Osteoblast (primary cell): Measurements from ENCODE around the gene PLXNA3. TPM values are rescaled to one million over a fixed set of nuclear protein-coding genes. Genes with fewer than 3 reads are reported as not detected.

Source experiments
- DNase-seq: peaks from one replicate; pipeline ENCODE4 v3.0.0; 2011; ENCODE audit warnings: low spot score, mixed read lengths; ENCODE audit not compliant: insufficient read length; ENCODE audit errors: missing footprints
- H2AFZ ChIP-seq: 2 replicates; pipeline ENCODE4 v1.6.0; 2011; ENCODE audit warnings: mild to moderate bottlenecking, low read length
- H3K27ac ChIP-seq: 2 replicates; pipeline ENCODE4 v1.5.1; 2011; ENCODE audit warnings: mild to moderate bottlenecking, low read depth, low read length, moderate library complexity
- H3K27me3 ChIP-seq: 2 replicates; pipeline ENCODE4 v1.6.0; 2012; ENCODE audit warnings: mild to moderate bottlenecking, control low read depth, inconsistent platforms, low read length, moderate library complexity; ENCODE audit not compliant: insufficient read depth
- H3K36me3 ChIP-seq: 2 replicates; pipeline ENCODE4 v1.5.1; 2011; ENCODE audit warnings: mild to moderate bottlenecking, low read length, control low read depth, moderate library complexity; ENCODE audit not compliant: insufficient read depth
- H3K4me1 ChIP-seq: 2 replicates; pipeline ENCODE4 v1.5.1; 2011; ENCODE audit warnings: mild to moderate bottlenecking, low read length, control low read depth, moderate library complexity; ENCODE audit not compliant: insufficient read depth
- H3K4me2 ChIP-seq: 2 replicates; pipeline ENCODE4 v1.6.0; 2011; ENCODE audit warnings: mild to moderate bottlenecking, low read length; ENCODE audit not compliant: insufficient read depth
- H3K4me3 ChIP-seq: fragments of 200-600 bp; sonication (generic); 3 replicates; pipeline ENCODE4 v1.5.1; 2012; ENCODE audit warnings: mild to moderate bottlenecking, low read length, inconsistent platforms; ENCODE audit not compliant: insufficient read depth
- H3K79me2 ChIP-seq: 2 replicates; pipeline ENCODE4 v1.6.0; 2012; ENCODE audit warnings: mild to moderate bottlenecking, low read length, control low read depth, inconsistent platforms; ENCODE audit not compliant: insufficient read depth
- H3K9me3 ChIP-seq: 2 replicates; pipeline ENCODE4 v1.5.1; 2011; ENCODE audit warnings: low read depth, low read length, control low read depth
- H4K20me1 ChIP-seq: 2 replicates; pipeline ENCODE4 v1.6.0; 2012; ENCODE audit warnings: mild to moderate bottlenecking, low read length, control low read depth; ENCODE audit not compliant: insufficient read depth
- CTCF ChIP-seq: IDR thresholded peaks from 2 replicates; pipeline ENCODE4 v1.5.1; 2011; ENCODE audit warnings: mild to moderate bottlenecking, low read depth, low read length, moderate library complexity; ENCODE audit errors: extremely low read depth
- total RNA-seq: library from RNA; depleted of rRNA; stranded (reverse); fragments of >200 nt; gene quantifications from 2 replicates; pipeline ENCODE4 v1.2.3, GENCODE V29; 2012

The PLXNA3 gene
- total RNA-seq, 1 donor, result 18.8 TPM

GRCh38 chrX:154437971-154438893 is 19.8 kb upstream of the PLXNA3 start:
- Histone ChIP-seq H2AFZ (no peak overlapping the region), H3K79me2 (peaks cover 42% of the 10 kb centered on the region), H3K9me3 (no peaks in the 10 kb centered on the region), H3K36me3 (peaks cover 36% of the 10 kb centered on the region), H3K27ac (no peak overlapping the region), H3K27me3 (no peaks in the 10 kb centered on the region), H3K4me2 (peak overlapping the region; percentile 85), H3K4me1 (peaks cover 9% of the 10 kb centered on the region), H4K20me1 (peaks cover 29% of the 10 kb centered on the region), H3K4me3 (peak overlapping the region; percentile 76)
- DNase-seq, result peak; percentile 87
- TF ChIP-seq CTCF, result no peak

- Histone ChIP-seq H2AFZ (no peak overlapping the region), H3K4me3 (no peak overlapping the region), H4K20me1 (peaks cover 29% of the 10 kb centered on the region), H3K9me3 (no peaks in the 10 kb centered on the region), H3K27me3 (no peaks in the 10 kb centered on the region), H3K27ac (no peak overlapping the region), H3K79me2 (peaks cover 48% of the 10 kb centered on the region), H3K4me2 (no peak overlapping the region), H3K4me1 (peaks cover 12% of the 10 kb centered on the region), H3K36me3 (peaks cover 23% of the 10 kb centered on the region)
- TF ChIP-seq CTCF, result no peak
- DNase-seq, result no peak
Observed at GRCh38 chrX:154439841-154440240, 18.2 kb upstream of the PLXNA3 start.

- no peak for DNase-seq
- H2AFZ ChIP-seq, result no peak overlapping the region
- H3K4me1 ChIP-seq, result peaks cover 19% of the 10 kb centered on the region
- peaks cover 34% of the 10 kb centered on the region for H4K20me1 ChIP-seq
- no peak for TF ChIP-seq CTCF
- peaks cover 58% of the 10 kb centered on the region for H3K79me2 ChIP-seq
- no peak overlapping the region for H3K4me3 ChIP-seq
- no peak overlapping the region for H3K27ac ChIP-seq
- H3K4me2 ChIP-seq, result no peak overlapping the region
- H3K36me3 ChIP-seq, result peaks cover 24% of the 10 kb centered on the region
- H3K27me3 ChIP-seq, result no peaks in the 10 kb centered on the region
- H3K9me3 ChIP-seq, result no peaks in the 10 kb centered on the region
Observed at GRCh38 chrX:154440623-154441357, 17.3 kb upstream of the PLXNA3 start.

DNA sequence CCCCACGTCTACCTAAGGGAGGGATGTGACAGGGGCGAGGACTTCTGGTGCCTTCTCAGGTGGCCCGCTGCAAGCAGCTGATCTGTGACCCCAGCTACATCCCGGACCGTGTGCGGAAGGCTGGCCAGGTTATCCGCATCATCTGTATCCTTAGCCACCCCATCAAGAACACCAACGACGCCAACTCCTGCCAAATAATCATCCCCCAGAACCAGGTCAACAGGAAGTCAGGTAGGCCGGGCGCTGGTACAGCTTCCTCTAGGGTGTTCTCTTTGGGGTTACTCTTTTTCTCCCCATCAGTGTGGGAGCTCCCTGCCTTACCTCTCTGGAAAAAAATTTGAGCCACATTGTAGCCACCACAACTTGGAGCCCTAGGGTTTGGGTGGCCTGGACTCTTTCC is 16.5 kb upstream of the PLXNA3 start:
- peaks cover 19% of the 10 kb centered on the region for H3K4me1 ChIP-seq
- no peak for TF ChIP-seq CTCF
- no peak overlapping the region for H2AFZ ChIP-seq
- no peak overlapping the region for H3K4me2 ChIP-seq
- no peak overlapping the region for H3K4me3 ChIP-seq
- H3K27me3 ChIP-seq, result no peaks in the 10 kb centered on the region
- DNase-seq, result no peak
- H3K79me2 ChIP-seq, result peaks cover 66% of the 10 kb centered on the region
- no peaks in the 10 kb centered on the region for H3K9me3 ChIP-seq
- peaks cover 32% of the 10 kb centered on the region for H3K36me3 ChIP-seq
- H3K27ac ChIP-seq, result no peak overlapping the region
- peaks cover 39% of the 10 kb centered on the region for H4K20me1 ChIP-seq
